HepG2 (cell line): Measurements from ENCODE around the gene FITM1. TPM values are rescaled to one million over a fixed set of nuclear protein-coding genes. Genes with fewer than 3 reads are reported as not detected.
A peak's percentile ranks its signal among the peaks of the same experiment; 100 is the strongest.

Experiments used
- BCL6 ChIP-seq: IDR thresholded peaks from 2 replicates; pipeline ENCODE4 v1.6.1; 2016; ENCODE audit warnings: missing genetic modification reagents, missing compliant biosample characterization
- BRD4 ChIP-seq: sonication (generic); formaldehyde crosslinking; IDR thresholded peaks from 2 replicates; pipeline ENCODE4 v1.4.0; 2020; ENCODE audit warnings: missing genetic modification reagents
- IKZF4 ChIP-seq: sonication (generic); formaldehyde crosslinking; IDR thresholded peaks from 2 replicates; pipeline ENCODE4 v1.5.1; 2020; ENCODE audit warnings: borderline replicate concordance, mild to moderate bottlenecking, low read depth, missing genetic modification reagents; ENCODE audit errors: not compliant biosample characterization
- JUND ChIP-seq: sonication (generic); formaldehyde crosslinking; IDR thresholded peaks from 2 replicates; pipeline ENCODE4 v1.8.0; 2022; ENCODE audit warnings: mild to moderate bottlenecking, missing genetic modification reagents
- KMT2B ChIP-seq: IDR thresholded peaks from 2 replicates; pipeline ENCODE4 v1.6.1; 2016; ENCODE audit warnings: missing genetic modification reagents, missing compliant biosample characterization
- SIN3A ChIP-seq: IDR thresholded peaks from 2 replicates; pipeline ENCODE4 v1.6.1; 2011; ENCODE audit warnings: low read depth, mild to moderate bottlenecking, control low read depth, low read length, borderline replicate concordance
- TAF1 ChIP-seq: sonication (generic); formaldehyde crosslinking; IDR thresholded peaks from 2 replicates; pipeline ENCODE4 v1.4.0; 2020; ENCODE audit warnings: missing genetic modification reagents
- ZBTB7A ChIP-seq: sonication (generic); formaldehyde crosslinking; IDR thresholded peaks from 2 replicates; pipeline ENCODE4 v1.8.0; 2022; ENCODE audit warnings: mild to moderate bottlenecking, missing genetic modification reagents
- ZNF225 ChIP-seq: sonication (generic); formaldehyde crosslinking; IDR thresholded peaks from 2 replicates; pipeline ENCODE4 v1.4.0; 2020; ENCODE audit warnings: mild to moderate bottlenecking, missing genetic modification reagents
- ZNF556 ChIP-seq: sonication (generic); formaldehyde crosslinking; IDR thresholded peaks from 2 replicates; pipeline ENCODE4 v1.4.0; 2020; ENCODE audit warnings: mild to moderate bottlenecking, missing genetic modification reagents, borderline replicate concordance
- ZNF567 ChIP-seq: sonication (generic); formaldehyde crosslinking; IDR thresholded peaks from 2 replicates; pipeline ENCODE4 v1.8.1; 2023; ENCODE audit warnings: mild to moderate bottlenecking, missing genetic modification reagents, borderline replicate concordance
- ZNF619 ChIP-seq: sonication (generic); formaldehyde crosslinking; IDR thresholded peaks from 2 replicates; pipeline ENCODE4 v1.4.0; 2020; ENCODE audit warnings: mild to moderate bottlenecking, missing genetic modification reagents
- ZNF75D ChIP-seq: sonication (generic); formaldehyde crosslinking; IDR thresholded peaks from 2 replicates; pipeline ENCODE4 v1.8.1; 2023; ENCODE audit warnings: missing genetic modification reagents, mild to moderate bottlenecking, borderline replicate concordance
- polyA plus RNA-seq, 8 experiments: library from polyadenylated mRNA; depleted of rRNA in 3 of 8; stranded (reverse) in 7 of 8; unstranded in 1 of 8; fragments of >200 nt; fragmentation: Illumina TruSeq in 4 of 8; extraction: Trizol in 4 of 8; gene quantifications; 2 replicates each; pipeline versions ENCODE4 v1.2.1 to v1.2.3, GENCODE V29; 2011 to 2016; ENCODE audit warnings: low read depth in 4 of 8, missing spikeins in 1 of 8, mixed read lengths in 1 of 8; ENCODE audit not compliant: insufficient read depth in 1 of 8
- total RNA-seq, 5 experiments: library from RNA; depleted of rRNA; stranded (reverse); fragments of >200 nt; fragmentation: Illumina TruSeq; extraction: Trizol; gene quantifications; 2 replicates each; pipeline ENCODE4 v1.2.3, GENCODE V29; 2016; ENCODE audit warnings: low read depth in 1 of 5
- TF ChIP-seq, protein P1 (sequence below): fragments of 450-650 bp; IDR thresholded peaks from 2 replicates; pipeline ENCODE4 v1.6.1; 2016
- TF ChIP-seq, protein P2 (sequence below): sonication (generic); formaldehyde crosslinking; IDR thresholded peaks from 2 replicates; pipeline ENCODE4 v1.8.0; 2022; ENCODE audit warnings: mild to moderate bottlenecking, missing genetic modification reagents
- TF ChIP-seq, protein P3 (sequence below): sonication (generic); formaldehyde crosslinking; IDR thresholded peaks from 2 replicates; pipeline ENCODE4 v1.8.0; 2022; ENCODE audit warnings: missing genetic modification reagents, low read depth, mild to moderate bottlenecking, borderline replicate concordance
- TF ChIP-seq, protein P4 (sequence below): sonication (generic); formaldehyde crosslinking; IDR thresholded peaks from 2 replicates; pipeline ENCODE4 v1.5.0; 2020; ENCODE audit warnings: missing genetic modification reagents, mild to moderate bottlenecking, borderline replicate concordance
- TF ChIP-seq, protein P5 (sequence below): sonication (generic); formaldehyde crosslinking; IDR thresholded peaks from 2 replicates; pipeline ENCODE4; 2020; ENCODE audit warnings: missing genetic modification reagents, mild to moderate bottlenecking, borderline replicate concordance
- TF ChIP-seq, protein P6 (sequence below): sonication (generic); formaldehyde crosslinking; IDR thresholded peaks from 2 replicates; pipeline ENCODE4 v1.5.0; 2020; ENCODE audit warnings: missing genetic modification reagents

The FITM1 gene
- total and polyA plus RNA-seq, 2 of the 13 experiments (the other 11 are each of a cell fraction or from before 2014, with no cell fraction given) = 2.7 to 5.8 TPM

DNA sequence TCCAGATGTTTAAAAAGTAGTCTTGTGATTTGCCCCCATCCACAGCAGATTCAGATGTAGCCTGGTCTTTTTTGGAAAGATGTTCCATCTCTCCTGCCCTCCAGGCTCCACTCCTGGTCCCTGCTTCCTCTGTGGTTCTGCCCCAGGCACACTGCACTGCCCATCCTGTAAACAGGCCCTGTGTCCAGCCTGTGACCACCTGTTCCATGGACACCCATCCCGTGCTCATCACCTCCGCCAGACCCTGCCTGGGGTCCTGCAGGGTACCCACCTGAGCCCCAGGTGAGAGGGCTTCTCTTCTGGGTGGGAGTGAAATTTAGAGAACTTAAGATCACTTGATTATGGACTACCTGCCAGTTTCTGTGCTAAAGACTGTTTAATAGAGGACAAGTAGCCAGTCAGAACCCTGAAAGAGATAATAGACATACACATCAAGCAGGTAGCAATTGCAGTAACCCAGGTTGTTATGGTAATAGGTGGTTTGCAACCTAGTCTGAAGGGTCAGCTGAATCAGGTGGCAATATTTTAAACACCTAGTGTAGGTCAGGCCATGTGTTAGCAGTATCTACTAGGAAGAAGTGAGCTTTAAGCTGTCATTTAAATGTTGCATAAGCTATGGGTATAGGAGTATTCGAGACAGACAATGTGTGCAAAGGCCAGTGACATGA, 19.0 kb downstream of the FITM1 start (continued):
- TF ChIP-seq, protein P1, sequence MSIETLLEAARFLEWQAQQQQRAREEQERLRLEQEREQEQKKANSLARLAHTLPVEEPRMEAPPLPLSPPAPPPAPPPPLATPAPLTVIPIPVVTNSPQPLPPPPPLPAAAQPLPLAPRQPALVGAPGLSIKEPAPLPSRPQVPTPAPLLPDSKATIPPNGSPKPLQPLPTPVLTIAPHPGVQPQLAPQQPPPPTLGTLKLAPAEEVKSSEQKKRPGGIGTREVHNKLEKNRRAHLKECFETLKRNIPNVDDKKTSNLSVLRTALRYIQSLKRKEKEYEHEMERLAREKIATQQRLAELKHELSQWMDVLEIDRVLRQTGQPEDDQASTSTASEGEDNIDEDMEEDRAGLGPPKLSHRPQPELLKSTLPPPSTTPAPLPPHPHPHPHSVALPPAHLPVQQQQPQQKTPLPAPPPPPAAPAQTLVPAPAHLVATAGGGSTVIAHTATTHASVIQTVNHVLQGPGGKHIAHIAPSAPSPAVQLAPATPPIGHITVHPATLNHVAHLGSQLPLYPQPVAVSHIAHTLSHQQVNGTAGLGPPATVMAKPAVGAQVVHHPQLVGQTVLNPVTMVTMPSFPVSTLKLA = 0 out of 2 replicates have a peak, but pooled peaks have one; percentile 8
- TF ChIP-seq BRD4 (CRISPR knock-in tag) (no peak), BCL6 (CRISPR knock-in tag) (no peak), IKZF4 (no peak), ZBTB7A (CRISPR knock-in tag) (peak; percentile 60; the same call in 1 of the 2 replicates), ZNF567 (CRISPR knock-in tag) (no peak), ZNF619 (CRISPR knock-in tag) (no peak), TAF1 (no peak), ZNF556 (CRISPR knock-in tag) (no peak), JUND (CRISPR knock-in tag) (peak; percentile 36; the same call in 1 of the 2 replicates), SIN3A (no peak), ZNF225 (no peak), ZNF75D (CRISPR knock-in tag) (no peak), KMT2B (CRISPR knock-in tag) (no peak)
- TF ChIP-seq, protein P2, sequence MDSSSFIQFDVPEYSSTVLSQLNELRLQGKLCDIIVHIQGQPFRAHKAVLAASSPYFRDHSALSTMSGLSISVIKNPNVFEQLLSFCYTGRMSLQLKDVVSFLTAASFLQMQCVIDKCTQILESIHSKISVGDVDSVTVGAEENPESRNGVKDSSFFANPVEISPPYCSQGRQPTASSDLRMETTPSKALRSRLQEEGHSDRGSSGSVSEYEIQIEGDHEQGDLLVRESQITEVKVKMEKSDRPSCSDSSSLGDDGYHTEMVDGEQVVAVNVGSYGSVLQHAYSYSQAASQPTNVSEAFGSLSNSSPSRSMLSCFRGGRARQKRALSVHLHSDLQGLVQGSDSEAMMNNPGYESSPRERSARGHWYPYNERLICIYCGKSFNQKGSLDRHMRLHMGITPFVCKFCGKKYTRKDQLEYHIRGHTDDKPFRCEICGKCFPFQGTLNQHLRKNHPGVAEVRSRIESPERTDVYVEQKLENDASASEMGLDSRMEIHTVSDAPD = no peak
- TF ChIP-seq, protein P3, sequence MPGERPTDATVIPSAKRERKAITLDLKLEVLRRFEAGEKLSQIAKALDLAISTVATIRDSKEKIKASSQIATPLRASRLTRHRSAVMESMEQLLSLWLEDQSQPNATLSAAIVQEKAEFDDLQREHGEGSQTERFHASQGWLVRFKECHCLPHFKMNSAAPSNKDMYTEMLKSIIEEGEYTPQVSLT (CRISPR knock-in tag) = no peak
- TF ChIP-seq, protein P4, sequence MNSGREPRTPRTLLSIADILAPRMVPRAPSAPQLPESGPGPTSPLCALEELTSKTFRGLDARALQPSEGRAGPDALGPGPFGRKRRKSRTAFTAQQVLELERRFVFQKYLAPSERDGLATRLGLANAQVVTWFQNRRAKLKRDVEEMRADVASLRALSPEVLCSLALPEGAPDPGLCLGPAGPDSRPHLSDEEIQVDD (CRISPR knock-in tag) = no peak
- TF ChIP-seq, protein P5, sequence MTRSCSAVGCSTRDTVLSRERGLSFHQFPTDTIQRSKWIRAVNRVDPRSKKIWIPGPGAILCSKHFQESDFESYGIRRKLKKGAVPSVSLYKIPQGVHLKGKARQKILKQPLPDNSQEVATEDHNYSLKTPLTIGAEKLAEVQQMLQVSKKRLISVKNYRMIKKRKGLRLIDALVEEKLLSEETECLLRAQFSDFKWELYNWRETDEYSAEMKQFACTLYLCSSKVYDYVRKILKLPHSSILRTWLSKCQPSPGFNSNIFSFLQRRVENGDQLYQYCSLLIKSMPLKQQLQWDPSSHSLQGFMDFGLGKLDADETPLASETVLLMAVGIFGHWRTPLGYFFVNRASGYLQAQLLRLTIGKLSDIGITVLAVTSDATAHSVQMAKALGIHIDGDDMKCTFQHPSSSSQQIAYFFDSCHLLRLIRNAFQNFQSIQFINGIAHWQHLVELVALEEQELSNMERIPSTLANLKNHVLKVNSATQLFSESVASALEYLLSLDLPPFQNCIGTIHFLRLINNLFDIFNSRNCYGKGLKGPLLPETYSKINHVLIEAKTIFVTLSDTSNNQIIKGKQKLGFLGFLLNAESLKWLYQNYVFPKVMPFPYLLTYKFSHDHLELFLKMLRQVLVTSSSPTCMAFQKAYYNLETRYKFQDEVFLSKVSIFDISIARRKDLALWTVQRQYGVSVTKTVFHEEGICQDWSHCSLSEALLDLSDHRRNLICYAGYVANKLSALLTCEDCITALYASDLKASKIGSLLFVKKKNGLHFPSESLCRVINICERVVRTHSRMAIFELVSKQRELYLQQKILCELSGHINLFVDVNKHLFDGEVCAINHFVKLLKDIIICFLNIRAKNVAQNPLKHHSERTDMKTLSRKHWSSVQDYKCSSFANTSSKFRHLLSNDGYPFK (CRISPR knock-in tag) = 0 out of 2 replicates have a peak, but pooled peaks have one; percentile 0
- TF ChIP-seq, protein P6, sequence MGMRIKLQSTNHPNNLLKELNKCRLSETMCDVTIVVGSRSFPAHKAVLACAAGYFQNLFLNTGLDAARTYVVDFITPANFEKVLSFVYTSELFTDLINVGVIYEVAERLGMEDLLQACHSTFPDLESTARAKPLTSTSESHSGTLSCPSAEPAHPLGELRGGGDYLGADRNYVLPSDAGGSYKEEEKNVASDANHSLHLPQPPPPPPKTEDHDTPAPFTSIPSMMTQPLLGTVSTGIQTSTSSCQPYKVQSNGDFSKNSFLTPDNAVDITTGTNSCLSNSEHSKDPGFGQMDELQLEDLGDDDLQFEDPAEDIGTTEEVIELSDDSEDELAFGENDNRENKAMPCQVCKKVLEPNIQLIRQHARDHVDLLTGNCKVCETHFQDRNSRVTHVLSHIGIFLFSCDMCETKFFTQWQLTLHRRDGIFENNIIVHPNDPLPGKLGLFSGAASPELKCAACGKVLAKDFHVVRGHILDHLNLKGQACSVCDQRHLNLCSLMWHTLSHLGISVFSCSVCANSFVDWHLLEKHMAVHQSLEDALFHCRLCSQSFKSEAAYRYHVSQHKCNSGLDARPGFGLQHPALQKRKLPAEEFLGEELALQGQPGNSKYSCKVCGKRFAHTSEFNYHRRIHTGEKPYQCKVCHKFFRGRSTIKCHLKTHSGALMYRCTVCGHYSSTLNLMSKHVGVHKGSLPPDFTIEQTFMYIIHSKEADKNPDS (CRISPR knock-in tag) = no peak
